ENCODE measurements around the gene CORO7. TPM values are rescaled to one million over a fixed set of nuclear protein-coding genes. Genes with fewer than 3 reads are reported as not detected.

Gene CORO7
- total RNA-seq, 1 experiment from 2014 or later: 14.3 TPM

GRCh38 chr16:4327386-4328045 lies 88.9 kb downstream of the CORO7 start:
- Histone ChIP-seq H3K9me3 (ENCODE audit: low read length) (no peaks in the 10 kb centered on the region), H3K4me3 (ENCODE audit: low read length) (no peak overlapping the region), H3K4me1 (ENCODE audit: insufficient read depth, low read length) (no peaks in the 10 kb centered on the region), H3K27ac (ENCODE audit: low read length) (no peak overlapping the region), H3K79me2 (ENCODE audit: low read length) (peaks cover 19% of the 10 kb centered on the region), H3K27me3 (ENCODE audit: low read length) (no peaks in the 10 kb centered on the region), H2AFZ (ENCODE audit: low read length) (no peak overlapping the region), H4K20me1 (ENCODE audit: low read length) (no peaks in the 10 kb centered on the region), H3K4me2 (ENCODE audit: low read length) (no peak overlapping the region), H3F3A (ENCODE audit: low read length, unreplicated experiment) (no peaks in the 10 kb centered on the region), H3K9me2 (replicated peaks; ENCODE audit: low read length) (no peaks in the 10 kb centered on the region), H3K36me3 (ENCODE audit: low read depth, low read length) (no peaks in the 10 kb centered on the region), H3K9ac (ENCODE audit: low read length) (no peak overlapping the region)
- intact Hi-C loops (cut with micrococcal nuclease): no loop called here
- BruUV-seq (replicated peaks): no TSS peak
- no peak for ATAC-seq
- ChIA-PET POLR2A (ENCODE audit: unreplicated experiment) (no interaction called here), CTCF (interaction anchor here (1.3 to 3.1 kb wide), 2 partner anchors 37 to 73 kb away, joined by 9 to 21 read pairs; no protein-coding TSS in a partner anchor)
- DNase-seq: no peak
- TF ChIP-seq CTCF (conservative IDR thresholded peaks at IDR 0.05; ENCODE audit: low read depth, low read length): no peak
- no peak for TF ChIP-seq EZH2 (IDR thresholded peaks at IDR 0.05; ENCODE audit: low read length, unreplicated experiment)
- no peak for TF ChIP-seq EZH2phosphoT487 (IDR thresholded peaks at IDR 0.05; ENCODE audit: borderline replicate concordance, low read length)

GRCh38 chr16:4325253-4325758 lies 91.1 kb downstream of the CORO7 start:
- Histone ChIP-seq H2AFZ (ENCODE audit: low read length) (no peak overlapping the region), H3K4me1 (ENCODE audit: insufficient read depth, low read length) (no peaks in the 10 kb centered on the region), H3K36me3 (ENCODE audit: low read depth, low read length) (no peaks in the 10 kb centered on the region), H3K27me3 (ENCODE audit: low read length) (no peaks in the 10 kb centered on the region), H3K9ac (ENCODE audit: low read length) (no peak overlapping the region), H3K4me2 (ENCODE audit: low read length) (no peak overlapping the region), H4K20me1 (ENCODE audit: low read length) (no peaks in the 10 kb centered on the region), H3K4me3 (ENCODE audit: low read length) (no peak overlapping the region), H3K9me3 (ENCODE audit: low read length) (no peaks in the 10 kb centered on the region), H3K79me2 (ENCODE audit: low read length) (peaks cover 39% of the 10 kb centered on the region), H3K9me2 (replicated peaks; ENCODE audit: low read length) (no peaks in the 10 kb centered on the region), H3K27ac (ENCODE audit: low read length) (no peak overlapping the region), H3F3A (ENCODE audit: low read length, unreplicated experiment) (no peaks in the 10 kb centered on the region)
- no peak for TF ChIP-seq EZH2 (IDR thresholded peaks at IDR 0.05; ENCODE audit: low read length, unreplicated experiment)
- TF ChIP-seq EZH2phosphoT487 (IDR thresholded peaks at IDR 0.05; ENCODE audit: borderline replicate concordance, low read length): no peak
- TF ChIP-seq CTCF (conservative IDR thresholded peaks at IDR 0.05; ENCODE audit: low read depth, low read length): no peak
- ChIA-PET CTCF (no interaction called here), POLR2A (ENCODE audit: unreplicated experiment) (no interaction called here)
- BruUV-seq (replicated peaks): no TSS peak
- DNase-seq (no peak), ATAC-seq (no peak)
- intact Hi-C loops (cut with micrococcal nuclease): no loop called here

DNA sequence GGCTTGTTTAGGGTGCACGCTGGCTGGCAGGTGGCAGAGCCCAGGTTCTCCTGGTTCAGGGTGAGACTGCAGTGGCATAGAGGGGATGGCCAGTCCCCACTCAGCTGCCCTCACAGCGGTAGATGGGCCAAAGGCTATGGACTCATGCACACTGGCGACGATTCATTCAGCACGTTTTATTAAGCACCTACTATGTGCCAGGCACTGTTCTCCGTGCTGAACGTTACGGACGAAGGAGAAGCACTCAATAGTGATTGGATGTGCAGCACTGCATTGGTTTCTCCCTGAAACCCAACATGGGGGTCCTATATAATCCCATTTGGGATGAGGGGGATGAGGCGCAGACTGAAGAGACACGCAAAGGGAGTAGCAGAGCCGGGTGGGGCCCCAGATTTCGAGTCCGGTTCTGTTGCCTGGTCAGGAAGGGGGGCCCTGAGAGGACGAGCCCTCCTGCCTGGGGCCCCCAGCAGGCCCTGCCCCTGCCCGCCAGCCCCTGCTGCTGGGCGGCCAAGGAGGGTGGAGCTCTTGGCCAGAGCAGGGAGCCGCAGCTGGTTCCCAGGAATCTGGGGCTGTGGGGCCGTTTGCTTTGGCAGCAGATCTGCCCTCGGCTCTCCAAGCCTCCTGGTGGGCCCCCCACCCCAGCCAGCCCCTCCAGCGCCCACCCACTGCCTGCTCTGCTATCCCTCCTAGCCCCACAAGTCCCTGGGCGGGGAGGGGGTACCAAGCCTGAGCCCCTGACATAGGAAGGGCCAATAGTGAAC lies 91.7 kb downstream of the CORO7 start:
- Histone ChIP-seq H3K4me3 (ENCODE audit: low read length) (no peak overlapping the region), H3K4me1 (ENCODE audit: insufficient read depth, low read length) (no peaks in the 10 kb centered on the region), H3K27me3 (ENCODE audit: low read length) (no peaks in the 10 kb centered on the region), H3K9me2 (replicated peaks; ENCODE audit: low read length) (no peaks in the 10 kb centered on the region), H4K20me1 (ENCODE audit: low read length) (no peaks in the 10 kb centered on the region), H2AFZ (ENCODE audit: low read length) (no peak overlapping the region), H3K36me3 (ENCODE audit: low read depth, low read length) (no peaks in the 10 kb centered on the region), H3K4me2 (ENCODE audit: low read length) (no peak overlapping the region), H3K79me2 (ENCODE audit: low read length) (peaks cover 45% of the 10 kb centered on the region), H3K9me3 (ENCODE audit: low read length) (no peaks in the 10 kb centered on the region), H3K27ac (ENCODE audit: low read length) (no peak overlapping the region), H3K9ac (ENCODE audit: low read length) (no peak overlapping the region), H3F3A (ENCODE audit: low read length, unreplicated experiment) (no peaks in the 10 kb centered on the region)
- ChIA-PET CTCF (no interaction called here), POLR2A (ENCODE audit: unreplicated experiment) (no interaction called here)
- no peak for TF ChIP-seq CTCF (conservative IDR thresholded peaks at IDR 0.05; ENCODE audit: low read depth, low read length)
- no peak for TF ChIP-seq EZH2phosphoT487 (IDR thresholded peaks at IDR 0.05; ENCODE audit: borderline replicate concordance, low read length)
- TF ChIP-seq EZH2 (IDR thresholded peaks at IDR 0.05; ENCODE audit: low read length, unreplicated experiment): no peak
- DNase-seq (no peak), ATAC-seq (no peak)
- intact Hi-C loops (cut with micrococcal nuclease): no loop called here
- BruUV-seq (replicated peaks): no TSS peak
